Suprapubic skin (tissue), 4 donors: ENCODE results near the gene UQCC5. TPM values are rescaled to one million over a fixed set of nuclear protein-coding genes. Genes with fewer than 3 reads are reported as not detected.

ENCODE experiments used
- DNase-seq, 2 donors: peaks; one replicate each; pipeline ENCODE4 v3.0.0-alpha.2; 2019; ENCODE audit warnings: low spot score in 2 of 2
- H3K27ac ChIP-seq: fragments of 200-600 bp; sonication (generic); one replicate; pipeline ENCODE4 v1.5.1; 2019
- H3K27me3 ChIP-seq: fragments of 200-600 bp; sonication (generic); one replicate; pipeline ENCODE4 v1.5.1; 2019
- H3K36me3 ChIP-seq: fragments of 200-600 bp; sonication (generic); one replicate; pipeline ENCODE4 v1.5.1; 2019
- H3K4me1 ChIP-seq: fragments of 200-600 bp; sonication (generic); one replicate; pipeline ENCODE4 v1.5.1; 2019
- H3K4me3 ChIP-seq: fragments of 200-600 bp; sonication (generic); one replicate; pipeline ENCODE4 v1.5.1; 2019; ENCODE audit warnings: mild to moderate bottlenecking
- H3K9me3 ChIP-seq: fragments of 200-600 bp; sonication (generic); one replicate; pipeline ENCODE4 v1.5.1; 2019
- CTCF ChIP-seq, 2 donors: fragments of 200-600 bp in 1 of 2; fragments of 450-650 bp in 1 of 2; sonication (generic) in 1 of 2; IDR thresholded peaks; one replicate each; pipeline ENCODE4 v1.5.1; 2016 to 2019; ENCODE audit warnings: antibody characterized with exemption in 2 of 2, mild to moderate bottlenecking in 1 of 2, moderate library complexity in 1 of 2
- EP300 ChIP-seq: sonication (generic); formaldehyde crosslinking; IDR thresholded peaks from one replicate; pipeline ENCODE4 v1.6.1; 2017; ENCODE audit warnings: antibody characterized with exemption
- POLR2A ChIP-seq, 2 donors: fragments of 450-650 bp; IDR thresholded peaks; one replicate each; pipeline ENCODE4 v1.6.1; 2017; ENCODE audit warnings: antibody characterized with exemption in 2 of 2, mild to moderate bottlenecking in 2 of 2, moderate library complexity in 2 of 2
- POLR2AphosphoS5 ChIP-seq, 3 donors: sonication (generic); formaldehyde crosslinking; IDR thresholded peaks; one replicate each; pipeline ENCODE4 v1.6.1; 2017; ENCODE audit warnings: antibody characterized with exemption in 3 of 3
- WGBS: methylation state at CpG from one replicate; pipeline ENCODE4 v1.1.5; 2018; 5-methylcytosine and 5-hydroxymethylcytosine counted together
- total RNA-seq, 4 donors: library from RNA; depleted of rRNA; stranded (reverse); fragments of >200 nt; gene quantifications; one replicate each; pipeline ENCODE4 v1.1.0, GENCODE V29; 2016

UQCC5 gene
- total RNA-seq, 4 donors from 2014 or later = 0.68 to 4.0 (median 1.2) TPM

GRCh38 chr3:52504977-52505376 lies 31.4 kb upstream of the UQCC5 start:
- Histone ChIP-seq H3K9me3 (no peaks in the 10 kb centered on the region), H3K4me1 (no peaks in the 10 kb centered on the region), H3K36me3 (no peaks in the 10 kb centered on the region), H3K27ac (no peak overlapping the region), H3K27me3 (no peaks in the 10 kb centered on the region), H3K4me3 (no peak overlapping the region)
- no peak for DNase-seq
- TF ChIP-seq CTCF (IDR thresholded peaks at IDR 0.05) (no peak), POLR2A (IDR thresholded peaks at IDR 0.05) (no peak), POLR2AphosphoS5 (IDR thresholded peaks at IDR 0.05) (no peak), EP300 (no peak)
- 92% methylated on average over 9 of the region's 10 CpGs for WGBS

- no peak for DNase-seq
- WGBS = 87% methylated on average over 14 of the region's 27 CpGs
- no peak overlapping the region for H3K27ac ChIP-seq
- no peaks in the 10 kb centered on the region for H3K27me3 ChIP-seq
- no peaks in the 10 kb centered on the region for H3K4me1 ChIP-seq
- no peaks in the 10 kb centered on the region for H3K9me3 ChIP-seq
- no peak for TF ChIP-seq POLR2A (IDR thresholded peaks at IDR 0.05)
- no peak for TF ChIP-seq POLR2AphosphoS5 (IDR thresholded peaks at IDR 0.05)
- no peaks in the 10 kb centered on the region for H3K36me3 ChIP-seq
- H3K4me3 ChIP-seq = no peak overlapping the region
These were observed 30.0 kb upstream of the UQCC5 start for GRCh38 chr3:52506266-52506966.

GRCh38 chr3:52507359-52507758 lies 29.0 kb upstream of the UQCC5 start:
- Histone ChIP-seq H3K36me3 (no peaks in the 10 kb centered on the region), H3K4me3 (no peak overlapping the region), H3K9me3 (no peaks in the 10 kb centered on the region), H3K27me3 (no peaks in the 10 kb centered on the region), H3K27ac (no peak overlapping the region), H3K4me1 (no peaks in the 10 kb centered on the region)
- whole genome bisulfite sequencing = 82% methylated on average over 5 of the region's 5 CpGs
- no peak for TF ChIP-seq POLR2A (IDR thresholded peaks at IDR 0.05)
- TF ChIP-seq POLR2AphosphoS5 (IDR thresholded peaks at IDR 0.05) = no peak
- no peak for DNase-seq

- TF ChIP-seq POLR2A (IDR thresholded peaks at IDR 0.05) (no peak), POLR2AphosphoS5 (IDR thresholded peaks at IDR 0.05) (no peak), CTCF (IDR thresholded peaks at IDR 0.05) (no peak), EP300 (no peak)
- no peaks in the 10 kb centered on the region for H3K27me3 ChIP-seq
- 65% methylated on average over 12 of the region's 12 CpGs for WGBS
- no peaks in the 10 kb centered on the region for H3K9me3 ChIP-seq
- no peaks in the 10 kb centered on the region for H3K4me1 ChIP-seq
- no peaks in the 10 kb centered on the region for H3K36me3 ChIP-seq
- H3K27ac ChIP-seq = no peak overlapping the region
- no peak for DNase-seq
- no peak overlapping the region for H3K4me3 ChIP-seq
These were observed 26.6 kb upstream of the UQCC5 start for GRCh38 chr3:52509753-52510328.

GRCh38 chr3:52511509-52511908 lies 24.9 kb upstream of the UQCC5 start:
- H3K4me1 ChIP-seq = no peaks in the 10 kb centered on the region
- H3K9me3 ChIP-seq = no peaks in the 10 kb centered on the region
- no peak for TF ChIP-seq CTCF (IDR thresholded peaks at IDR 0.05)
- no peak for TF ChIP-seq POLR2A (IDR thresholded peaks at IDR 0.05)
- no peak for TF ChIP-seq EP300
- no peak for TF ChIP-seq POLR2AphosphoS5 (IDR thresholded peaks at IDR 0.05)
- H3K36me3 ChIP-seq = no peaks in the 10 kb centered on the region
- H3K27ac ChIP-seq = no peak overlapping the region
- WGBS = 68% methylated on average over 6 of the region's 7 CpGs
- no peak overlapping the region for H3K4me3 ChIP-seq
- DNase-seq = no peak
- H3K27me3 ChIP-seq = no peaks in the 10 kb centered on the region

- Histone ChIP-seq H3K27ac (no peak overlapping the region), H3K27me3 (no peaks in the 10 kb centered on the region), H3K4me3 (no peak overlapping the region), H3K4me1 (no peaks in the 10 kb centered on the region), H3K9me3 (no peaks in the 10 kb centered on the region), H3K36me3 (no peaks in the 10 kb centered on the region)
- no peak for TF ChIP-seq CTCF (IDR thresholded peaks at IDR 0.05)
- TF ChIP-seq POLR2A (IDR thresholded peaks at IDR 0.05) = no peak
- TF ChIP-seq EP300 = no peak
- no peak for TF ChIP-seq POLR2AphosphoS5 (IDR thresholded peaks at IDR 0.05)
- 67% methylated on average over 1 of the region's 8 CpGs for WGBS
- no peak for DNase-seq
These were observed 24.3 kb upstream of the UQCC5 start for GRCh38 chr3:52512105-52512504.
